Activated CD4-positive, CD25-positive, alpha-beta regulatory T cell (primary cell): Measurements from ENCODE around the gene SMCO3.

Source experiments
- DNase-seq, 4 experiments: peaks; one replicate each; lab custom pipeline; 2025; lab: John Stamatoyannopoulos, UW

SMCO3 gene

DNA sequence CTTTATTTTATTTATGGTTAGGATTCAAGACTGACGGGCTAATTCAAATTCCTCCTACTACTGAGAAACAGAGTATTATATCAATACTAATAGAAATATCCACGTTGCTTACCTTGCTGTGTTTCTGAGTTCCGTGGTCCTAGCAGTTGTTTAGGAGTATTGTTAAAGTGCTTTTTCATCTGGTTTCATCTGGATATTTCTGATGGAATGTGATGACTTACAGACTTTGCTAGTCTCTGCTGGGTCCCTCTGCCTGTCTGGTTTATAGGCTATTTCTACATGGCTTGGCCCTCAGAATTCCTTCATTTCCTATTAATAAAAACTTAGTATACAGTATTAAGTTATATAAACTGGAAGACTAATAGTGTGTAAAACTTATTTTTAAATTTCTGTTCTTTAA is at the start of gene SMCO3:
Gene SMCO3, minus strand, starts transcription at position 169 of the 400 bp plus-strand sequence. CDS start 7,502 bp downstream, outside the sequence.
- DNase-seq = no peak

DNA sequence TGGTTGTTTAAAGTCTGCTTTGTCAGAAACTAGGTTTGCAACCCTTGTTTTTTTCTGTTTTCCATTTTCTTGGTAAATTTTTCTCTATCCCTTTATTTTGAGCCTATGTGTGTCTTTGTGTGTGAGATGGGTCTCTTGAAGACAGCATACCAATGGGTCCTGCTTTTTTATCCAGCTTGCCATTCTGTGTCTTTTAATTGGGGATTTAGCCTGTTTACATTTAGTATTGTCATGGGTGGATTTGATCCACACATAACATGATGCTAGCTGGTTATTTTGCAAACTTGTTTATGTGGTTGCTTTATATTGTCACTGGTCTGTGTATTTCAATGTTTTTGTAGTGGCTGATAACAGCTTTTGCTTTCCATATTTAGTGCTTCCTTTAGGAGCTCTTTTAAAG is 46.5 kb upstream of the SMCO3 start:
- no peak for DNase-seq

- no peak for DNase-seq
Measured at GRCh38 chr12:14858513-14858912, 44.5 kb upstream of the SMCO3 start.

DNA sequence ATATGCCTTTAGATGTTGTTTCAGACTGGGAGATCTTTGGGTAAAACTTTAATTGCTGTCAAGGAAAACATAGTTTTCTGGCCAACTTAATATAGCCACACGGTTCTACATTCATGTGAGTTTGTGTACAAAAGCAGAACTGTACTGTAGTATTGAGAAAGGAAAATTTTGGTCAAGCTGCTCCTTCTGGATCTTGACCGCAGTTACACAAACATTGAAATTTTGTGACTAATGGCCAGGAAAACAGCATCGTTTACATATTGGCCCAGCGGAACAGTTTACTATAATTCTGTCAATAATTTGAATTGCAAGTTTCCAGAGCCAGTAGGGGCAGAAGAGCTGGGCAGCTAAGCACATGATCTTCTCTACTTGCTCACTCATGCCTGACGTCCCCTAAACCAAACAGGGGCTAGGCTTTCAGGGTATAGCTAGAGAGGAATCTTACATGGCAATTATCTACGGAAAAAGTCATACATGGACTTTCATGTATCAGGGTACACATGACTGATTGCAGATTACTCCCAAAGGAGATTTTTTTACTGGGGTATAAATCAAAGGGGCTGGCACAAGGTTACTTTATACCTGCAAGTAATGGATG is 40.7 kb upstream of the SMCO3 start:
- no peak for DNase-seq

- no peak for DNase-seq
Measured at GRCh38 chr12:14853961-14854360, 40.0 kb upstream of the SMCO3 start.

DNA sequence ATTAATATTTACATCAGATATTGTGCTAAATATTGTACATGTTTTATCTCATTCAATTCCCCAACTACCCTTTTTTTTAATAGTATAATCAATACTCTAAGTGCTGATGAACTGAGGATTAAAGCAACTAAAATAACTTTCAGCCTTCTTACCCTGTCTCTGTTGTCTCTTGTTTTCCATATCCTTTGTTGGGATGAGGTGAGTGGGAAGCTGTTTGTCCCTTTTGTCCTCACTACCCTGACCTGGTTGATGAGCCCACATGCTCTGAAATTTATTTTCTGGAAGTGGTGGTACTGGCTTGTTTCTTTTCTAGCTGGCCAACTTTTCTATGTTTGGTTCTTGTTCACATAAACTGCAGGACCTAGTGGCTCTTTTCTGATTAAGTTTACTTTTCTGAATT is 38.9 kb upstream of the SMCO3 start:
- no peak for DNase-seq

- DNase-seq = no peak
Measured at GRCh38 chr12:14850929-14851663, 37.1 kb upstream of the SMCO3 start.

GRCh38 chr12:14849661-14850060 is 35.7 kb upstream of the SMCO3 start:
- no peak for DNase-seq

DNA sequence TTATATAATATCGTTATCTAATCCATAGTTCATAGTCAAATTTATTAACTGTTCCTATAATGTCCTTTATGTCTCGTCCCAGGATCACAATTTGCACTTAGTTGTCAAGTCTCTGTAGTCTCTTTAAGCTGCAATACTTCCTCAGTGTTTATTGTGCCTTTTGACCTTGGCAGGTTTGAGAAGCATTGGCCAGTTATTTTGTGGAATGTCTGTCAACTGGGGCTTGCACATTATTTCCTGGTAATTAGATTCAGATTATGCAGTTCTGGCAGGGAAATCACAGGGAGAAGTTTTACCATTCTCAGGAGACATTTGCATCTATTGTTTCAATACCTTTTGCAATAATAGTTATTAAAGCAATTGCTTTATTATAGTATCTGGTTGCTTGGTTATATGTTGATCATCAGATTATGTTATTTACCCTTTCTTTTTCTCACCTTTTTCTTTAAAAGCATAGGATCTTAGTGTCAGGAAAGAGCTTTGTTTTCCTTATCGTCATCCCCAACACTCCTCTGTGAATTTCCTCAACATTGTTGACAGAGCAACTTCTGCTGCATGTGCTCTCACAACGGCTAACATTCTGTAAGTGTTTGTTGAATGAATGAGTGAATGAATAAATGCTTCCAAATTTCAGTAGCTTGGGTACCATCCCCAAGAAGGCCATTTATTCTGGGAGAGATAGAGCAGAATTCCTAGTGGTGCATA is 33.0 kb upstream of the SMCO3 start:
- no peak for DNase-seq

- DNase-seq = no peak
Measured at GRCh38 chr12:14846042-14846587, 32.1 kb upstream of the SMCO3 start.

DNA sequence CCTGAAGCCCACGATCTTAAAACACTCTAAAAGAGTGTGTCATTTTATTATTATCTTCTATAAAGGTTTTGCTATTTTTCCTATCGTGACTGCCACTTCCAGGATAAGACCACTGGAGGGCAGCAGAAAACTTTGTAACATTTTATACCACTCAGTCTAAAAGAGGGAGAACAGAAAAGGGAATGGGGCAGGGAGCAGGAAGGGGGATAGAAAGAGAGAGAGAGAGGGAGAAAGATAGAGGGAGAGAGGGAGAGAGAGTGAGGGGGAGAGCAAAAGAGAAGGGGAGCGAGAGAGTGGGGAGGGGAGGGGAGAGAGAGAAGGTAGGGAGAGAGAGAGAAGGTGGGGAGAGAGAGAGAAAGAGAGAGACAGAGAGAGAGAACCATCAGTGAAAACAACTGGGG is 31.4 kb upstream of the SMCO3 start:
- DNase-seq = no peak

- no peak for DNase-seq
Measured at GRCh38 chr12:14844401-14844800, 30.4 kb upstream of the SMCO3 start.

GRCh38 chr12:14843425-14843887 is 29.5 kb upstream of the SMCO3 start, which contains the start of gene ART4:
ART4 (minus strand) TSS chr12:14843526; CDS start chr12:14843113, 413 bp downstream.
- no peak for DNase-seq

DNA sequence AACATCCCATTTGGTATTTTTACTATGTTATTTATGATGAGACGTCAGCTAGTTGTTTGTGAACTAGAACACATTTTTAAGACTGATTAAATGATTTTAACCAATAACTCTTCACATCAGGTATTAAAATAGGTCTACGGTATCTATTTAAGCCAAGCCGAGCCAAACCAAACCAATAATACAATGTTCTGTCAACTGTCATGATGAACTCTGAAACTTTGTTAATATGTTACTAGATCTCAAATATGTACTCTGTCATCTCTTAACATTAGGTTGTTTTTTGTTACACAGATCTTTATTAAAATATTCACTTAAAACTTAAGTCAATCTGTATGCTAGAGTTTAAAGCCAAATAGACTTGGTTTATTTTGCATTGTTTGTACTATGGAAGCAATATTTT is 28.3 kb upstream of the SMCO3 start:
- DNase-seq = no peak

- DNase-seq = no peak
Measured at GRCh38 chr12:14841761-14842160, 27.8 kb upstream of the SMCO3 start.

DNA sequence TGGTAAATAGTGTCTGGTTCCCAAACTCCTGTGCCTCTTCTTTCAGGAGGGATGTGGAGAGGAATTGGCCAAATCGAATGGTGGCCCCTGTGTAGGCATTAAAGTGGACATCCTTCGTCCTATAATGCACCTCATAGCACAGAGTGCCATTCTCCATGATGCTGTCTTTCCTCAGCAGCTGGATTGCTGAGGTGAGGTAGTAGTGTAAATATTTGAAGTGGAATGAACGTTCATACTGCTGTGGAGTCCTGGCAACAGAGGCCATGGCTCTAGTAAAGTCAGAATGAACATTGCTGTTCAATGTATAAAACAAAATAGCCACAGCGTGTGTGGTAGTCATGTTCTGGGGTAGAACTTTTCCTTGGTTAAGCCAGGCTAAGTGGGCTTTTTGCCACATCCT is 26.6 kb upstream of the SMCO3 start:
- no peak for DNase-seq

- no peak for DNase-seq
Measured at GRCh38 chr12:14839262-14839661, 25.3 kb upstream of the SMCO3 start.

DNA sequence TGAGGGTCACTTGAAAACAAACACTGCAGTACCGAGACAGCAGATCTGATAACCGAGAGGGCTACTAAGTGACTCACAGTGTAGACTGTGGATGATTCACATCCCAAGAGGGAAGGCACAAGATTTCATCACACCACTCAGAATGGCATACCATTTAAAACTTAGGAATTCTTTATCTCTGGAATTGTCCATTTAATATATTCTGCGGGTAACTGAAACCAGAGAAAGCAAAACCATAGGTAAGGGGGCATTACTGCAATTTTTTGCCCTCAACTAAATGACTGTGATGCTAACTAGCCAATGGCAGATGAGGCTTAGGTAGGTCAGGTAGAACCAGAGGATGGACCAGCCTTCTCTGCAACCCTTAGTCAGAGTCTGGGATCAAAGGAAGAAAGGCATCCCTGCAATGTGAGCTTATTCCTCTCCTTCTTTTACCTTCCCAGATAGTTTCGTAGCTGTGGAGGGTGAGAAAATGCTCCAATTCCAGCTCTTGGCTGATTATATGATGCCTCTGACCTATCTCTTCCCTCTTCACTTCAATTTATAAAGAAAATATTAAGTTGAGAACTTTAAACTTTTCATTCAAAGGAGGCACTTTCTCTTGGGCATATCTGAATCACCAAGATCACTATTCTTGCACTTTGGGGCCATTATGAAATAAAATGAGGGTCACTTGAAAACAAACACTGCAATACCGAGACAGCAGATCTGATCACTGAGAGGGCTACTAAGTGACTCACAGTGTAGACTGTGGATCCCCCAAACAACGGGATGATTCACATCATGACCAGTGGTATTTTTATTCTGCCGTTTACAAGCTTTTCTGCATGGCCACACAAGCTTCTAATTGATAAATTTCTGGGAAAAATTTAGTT is 22.6 kb upstream of the SMCO3 start:
- DNase-seq = no peak

DNA sequence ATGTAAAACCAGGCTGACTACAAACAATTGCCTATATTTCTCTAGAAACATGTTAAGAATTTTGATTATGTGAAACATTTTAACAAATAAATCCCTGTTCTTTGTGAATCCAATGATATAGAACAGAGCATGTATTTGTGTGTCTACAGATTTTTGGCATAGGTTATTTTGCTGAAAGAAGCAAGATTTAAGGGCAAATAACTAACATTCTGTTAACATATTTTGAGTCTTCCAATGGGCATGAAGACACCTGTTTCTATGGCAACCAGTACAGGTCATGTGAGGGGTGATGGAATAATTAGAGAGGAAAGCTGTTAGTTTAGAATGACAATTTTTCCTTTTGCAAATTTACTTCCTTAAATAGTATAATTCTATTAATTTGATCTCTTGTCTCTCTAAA is 20.5 kb upstream of the SMCO3 start:
- DNase-seq = no peak

GRCh38 chr12:14833952-14834351 is 20.0 kb upstream of the SMCO3 start:
- DNase-seq = no peak

GRCh38 chr12:14833336-14833735 is 19.4 kb upstream of the SMCO3 start:
- DNase-seq = no peak

- DNase-seq = no peak
Measured at GRCh38 chr12:14828892-14829291, 14.9 kb upstream of the SMCO3 start.
